GM12878 (cell line): ENCODE results near the gene LNX2. TPM values are rescaled to one million over a fixed set of nuclear protein-coding genes. Genes with fewer than 3 reads are reported as not detected.

Experiments used
- ATAC-seq: fragments of 200-7000 bp; cut with Tn5 transposase; 3 replicates; pipeline ENCODE4 v1.9.1; 2020; ENCODE audit warnings: mild to moderate bottlenecking, moderate library complexity
- BruUV-seq: library from RNA; stranded (reverse); fragments of 400-500 nt; replicated peaks from 2 replicates; lab custom pipeline; 2021; lab: Mats Ljungman, UMichigan
- CTCF ChIA-PET: fragments of 300-600 bp; sonication (Branson Sonifier 250); formaldehyde crosslinking; extraction: SDS; loops from one replicate; lab custom pipeline; 2021; ENCODE audit warnings: inconsistent platforms; lab: Yijun Ruan, JAX
- POLR2A ChIA-PET: fragments of 350-600 bp; formaldehyde crosslinking; extraction: SDS; loops from one replicate; lab custom pipeline; 2021; ENCODE audit warnings: inconsistent platforms; lab: Charles Lee
- RAD21 ChIA-PET: fragments of 300-600 bp; sonication (Branson Sonifier 250); formaldehyde crosslinking; loops from one replicate; lab custom pipeline; 2023; ENCODE audit warnings: antibody characterized with exemption; ENCODE audit not compliant: unreplicated experiment; lab: Charles Lee
- SMC1A ChIA-PET: fragments of 300-600 bp; sonication (Branson Sonifier 250); formaldehyde crosslinking; loops from one replicate; lab custom pipeline; 2023; ENCODE audit not compliant: unreplicated experiment, uncharacterized antibody; lab: Charles Lee
- DNase-seq: peaks from one replicate; pipeline ENCODE4 v3.0.0-alpha.2; 2011; ENCODE audit warnings: low read depth, low spot score
- FAIRE-seq: peaks from 3 replicates; lab custom pipeline; 2011; peaks lifted over from hg19 to GRCh38; lab: Jason Lieb, UNC
- H2AFZ ChIP-seq: 2 replicates; pipeline ENCODE4 v1.6.0; 2011; ENCODE audit warnings: low read depth, low read length, control low read depth; ENCODE audit not compliant: control insufficient read depth
- H3K27ac ChIP-seq: 2 replicates; pipeline ENCODE4 v1.5.1; 2011; ENCODE audit warnings: control low read depth; ENCODE audit not compliant: control insufficient read depth, insufficient read depth
- H3K27me3 ChIP-seq, 2 experiments: replicated peaks in 1 of 2; 2 replicates each; pipeline versions ENCODE4 v1.6.0 to v1.6.1; 2011; ENCODE audit warnings: low read length in 1 of 2; ENCODE audit not compliant: control insufficient read depth in 2 of 2, insufficient read depth in 2 of 2
- H3K36me3 ChIP-seq, 2 experiments: 2 replicates each; pipeline ENCODE4 v1.5.1; 2011; ENCODE audit warnings: low read length in 1 of 2; ENCODE audit not compliant: control insufficient read depth in 2 of 2, insufficient read depth in 2 of 2
- H3K4me1 ChIP-seq: 2 replicates; pipeline ENCODE4 v1.6.1; 2011; ENCODE audit warnings: mild to moderate bottlenecking, low read length, moderate library complexity, mixed read lengths; ENCODE audit not compliant: control insufficient read depth, insufficient read depth
- H3K4me2 ChIP-seq: 2 replicates; pipeline ENCODE4 v1.6.0; 2011; ENCODE audit warnings: control low read depth; ENCODE audit not compliant: control insufficient read depth, insufficient read depth
- H3K4me3 ChIP-seq: fragments of 200-600 bp; sonication (generic); 2 replicates; pipeline ENCODE4 v1.5.1; 2016
- H3K79me2 ChIP-seq: 2 replicates; pipeline ENCODE4 v1.6.0; 2011; ENCODE audit warnings: low read length; ENCODE audit not compliant: control insufficient read depth, insufficient read depth
- H3K9ac ChIP-seq: 2 replicates; pipeline ENCODE4 v1.8.0; 2011; ENCODE audit warnings: low read length, control low read depth, mixed read lengths; ENCODE audit not compliant: control insufficient read depth, insufficient read depth
- H3K9me3 ChIP-seq: replicated peaks from 3 replicates; pipeline ENCODE4 v1.5.1; 2011; ENCODE audit warnings: mild to moderate bottlenecking, low read length; ENCODE audit not compliant: control insufficient read depth, insufficient read depth
- H4K20me1 ChIP-seq: 2 replicates; pipeline ENCODE4 v1.6.0; 2011; ENCODE audit not compliant: control insufficient read depth, insufficient read depth
- BCL11A ChIP-seq: IDR thresholded peaks from 2 replicates; pipeline ENCODE4 v1.6.1; 2011; ENCODE audit warnings: low read depth, low read length
- CHD1 ChIP-seq: IDR thresholded peaks from 2 replicates; pipeline ENCODE4 v1.6.1; 2012; ENCODE audit warnings: low read depth, low read length, improper control_type of control experiment
- CHD2 ChIP-seq: IDR thresholded peaks from 2 replicates; pipeline ENCODE4 v1.6.1; 2011; ENCODE audit warnings: low read depth, low read length, improper control_type of control experiment, borderline replicate concordance
- EGR1 ChIP-seq, 2 experiments: IDR thresholded peaks; 1 replicate in 1 of 2; 2 replicates in 1 of 2; pipeline ENCODE4 v1.6.1; 2011 to 2012; ENCODE audit warnings: low read depth in 2 of 2, low read length in 2 of 2, borderline replicate concordance in 1 of 2, mild to moderate bottlenecking in 1 of 2, moderate library complexity in 1 of 2
- EZH2 ChIP-seq: IDR thresholded peaks from 2 replicates; pipeline ENCODE4 v1.6.1; 2012; ENCODE audit warnings: low read depth, mild to moderate bottlenecking, control low read depth, inconsistent platforms, low read length, borderline replicate concordance; ENCODE audit not compliant: control insufficient read depth
- HDGF ChIP-seq: fragments of 450-650 bp; IDR thresholded peaks from 2 replicates; pipeline ENCODE4 v1.6.1; 2016; ENCODE audit warnings: antibody characterized with exemption
- MTA2 ChIP-seq: fragments of 450-650 bp; IDR thresholded peaks from 2 replicates; pipeline ENCODE4 v1.6.1; 2016; ENCODE audit warnings: low read depth, mild to moderate bottlenecking, moderate library complexity
- MYC ChIP-seq: IDR thresholded peaks from 2 replicates; pipeline ENCODE4 v1.6.1; 2011; ENCODE audit warnings: mild to moderate bottlenecking, low read length, moderate library complexity, inconsistent platforms; ENCODE audit not compliant: insufficient read depth, insufficient replicate concordance, insufficient read length, severe bottlenecking
- NR2C2 ChIP-seq: IDR thresholded peaks from 2 replicates; pipeline ENCODE4 v1.6.1; 2011; ENCODE audit warnings: borderline replicate concordance, low read depth; ENCODE audit not compliant: control insufficient read depth, insufficient read length
- RAD21 ChIP-seq: IDR thresholded peaks from 2 replicates; pipeline ENCODE4 v1.6.1; 2011; ENCODE audit warnings: mild to moderate bottlenecking, low read depth, low read length, moderate library complexity; ENCODE audit not compliant: insufficient read depth
- SP1 ChIP-seq: IDR thresholded peaks from one replicate; pipeline ENCODE4 v1.6.1; 2011; ENCODE audit warnings: low read depth, low read length
- WGBS: methylation state at CpG from one replicate; pipeline ENCODE4 v1.1.6; 2016; ENCODE audit warnings: low lambda C conversion rate; ENCODE audit not compliant: insufficient replicate concordance, insufficient coverage; ENCODE audit errors: missing lambda C conversion rate; 5-methylcytosine and 5-hydroxymethylcytosine counted together
- in situ Hi-C: fragments of 300-500 bp; cut with MboI; formaldehyde crosslinking; loops from 9 replicates; pipeline ENCODE4 v1.14.3; 2018; ENCODE audit warnings: mixed read lengths
- intact Hi-C: fragments of 100-400 bp; cut with micrococcal nuclease; formaldehyde crosslinking; loops from one replicate; pipeline ENCODE4 v1.14.2; 2022; ENCODE audit not compliant: unreplicated experiment
- polyA plus RNA-seq, 11 experiments: library from polyadenylated mRNA; depleted of rRNA in 4 of 11; unstranded in 6 of 11; stranded (reverse) in 5 of 11; fragments of >200 nt; fragmentation: Nextera tagmentation in 4 of 11; fragmentation: Illumina TruSeq in 1 of 11; extraction: Ambion mirVana in 4 of 11; extraction: Trizol in 1 of 11; gene quantifications; 1 replicate in 1 of 11; 2 replicates in 10 of 11; pipeline versions ENCODE4 v1.2.1 to v1.2.3, GENCODE V29; 2011 to 2016; ENCODE audit warnings: inconsistent platforms in 2 of 11, missing spikeins in 2 of 11, low read depth in 1 of 11
- total RNA-seq, 4 experiments: library from RNA; depleted of rRNA in 3 of 4; stranded (reverse); fragments of >200 nt in 3 of 4; fragmentation: Illumina TruSeq in 1 of 4; extraction: Trizol in 1 of 4; gene quantifications; 2 replicates each; pipeline versions ENCODE4 v1.2.1 to v1.2.3, GENCODE V29; 2013 to 2021
- TF ChIP-seq, protein P1 (sequence below): fragments of 450-650 bp; IDR thresholded peaks from 2 replicates; pipeline ENCODE4 v1.6.1; 2017; ENCODE audit warnings: mild to moderate bottlenecking, moderate library complexity
- TF ChIP-seq, protein P2 (sequence below): fragments of 450-650 bp; IDR thresholded peaks from 2 replicates; pipeline ENCODE4 v1.6.1; 2016; ENCODE audit warnings: mild to moderate bottlenecking
- TF ChIP-seq, protein P3 (sequence below): fragments of 450-650 bp; IDR thresholded peaks from 2 replicates; pipeline ENCODE4 v1.6.1; 2016; ENCODE audit warnings: mild to moderate bottlenecking

LNX2 gene
- total and polyA plus RNA-seq, 10 of the 15 experiments (the other 5 are each of a cell fraction or from before 2014, with no cell fraction given), result 1.3 to 7.7 (median 4.4) TPM

DNA sequence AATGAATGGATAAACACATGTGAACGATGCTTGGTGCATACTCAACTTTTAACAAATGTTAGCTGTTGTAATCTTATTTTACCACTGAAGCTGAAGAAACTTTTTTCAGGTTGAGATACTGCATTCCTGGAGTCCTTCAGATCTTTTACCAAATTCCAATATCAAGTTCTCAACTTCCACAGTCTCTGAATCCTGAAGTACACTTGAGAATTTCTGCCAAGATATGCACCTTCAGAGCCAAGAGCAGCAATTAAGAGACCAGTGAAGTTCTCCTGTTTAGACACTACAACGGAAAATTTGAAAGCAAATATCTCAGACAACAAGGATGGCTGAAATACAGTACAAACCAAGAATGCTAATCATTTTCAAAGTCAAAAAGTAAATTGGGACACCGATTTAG, 85.3 kb downstream of the LNX2 start:
- H3K9me3 ChIP-seq, result no peaks in the 10 kb centered on the region
- SMC1A ChIA-PET, result interaction anchor here (1.4 to 1.7 kb wide), 2 partner anchors 179 to 291 kb away, joined by 4 to 7 read pairs; no protein-coding TSS in a partner anchor
- no peaks in the 10 kb centered on the region for H3K27me3 ChIP-seq
- 38% methylated on average over 3 of the region's 3 CpGs for WGBS
- FAIRE-seq, result no peak
- no peak overlapping the region for H3K4me3 ChIP-seq
- H3K4me1 ChIP-seq, result no peaks in the 10 kb centered on the region
- H3K27ac ChIP-seq, result no peak overlapping the region
- no peaks in the 10 kb centered on the region for H3K36me3 ChIP-seq
- H3K9ac ChIP-seq, result no peak overlapping the region
- intact Hi-C loops (loop anchor here (10.0 kb wide), 1 partner anchor 160 kb away; no protein-coding TSS in a partner anchor), in situ Hi-C loops (loop anchor here (10.0 kb wide), 1 partner anchor 450 kb away; the partner anchor contains the start of gene URAD)
- no peak overlapping the region for H3K4me2 ChIP-seq
- no peaks in the 10 kb centered on the region for H3K79me2 ChIP-seq
- DNase-seq, result no peak
- ATAC-seq, result no peak
- CTCF ChIA-PET, result interaction anchor here (0.7 to 4.7 kb wide), 4 partner anchors 11 to 292 kb away, joined by 3 to 74 read pairs (median 6); no protein-coding TSS in a partner anchor
- RAD21 ChIA-PET, result interaction anchor here (3.6 kb wide), 1 partner anchor 293 kb away, joined by 46 read pairs; no protein-coding TSS in a partner anchor
- POLR2A ChIA-PET, result no interaction called here
- no TSS peak for BruUV-seq
- no peaks in the 10 kb centered on the region for H4K20me1 ChIP-seq
- no peak overlapping the region for H2AFZ ChIP-seq
- TF ChIP-seq EGR1 (IDR thresholded peaks at IDR 0.05; ENCODE audit: borderline replicate concordance in 1 of 2, low read depth in 2 of 2, low read length in 2 of 2) (no peak), RAD21 (no peak), CHD1 (no peak), HDGF (no peak), MTA2 (no peak), MYC (no peak), NR2C2 (no peak), CHD2 (no peak), EZH2 (no peak), SP1 (no peak), BCL11A (no peak)
- TF ChIP-seq, protein P1, sequence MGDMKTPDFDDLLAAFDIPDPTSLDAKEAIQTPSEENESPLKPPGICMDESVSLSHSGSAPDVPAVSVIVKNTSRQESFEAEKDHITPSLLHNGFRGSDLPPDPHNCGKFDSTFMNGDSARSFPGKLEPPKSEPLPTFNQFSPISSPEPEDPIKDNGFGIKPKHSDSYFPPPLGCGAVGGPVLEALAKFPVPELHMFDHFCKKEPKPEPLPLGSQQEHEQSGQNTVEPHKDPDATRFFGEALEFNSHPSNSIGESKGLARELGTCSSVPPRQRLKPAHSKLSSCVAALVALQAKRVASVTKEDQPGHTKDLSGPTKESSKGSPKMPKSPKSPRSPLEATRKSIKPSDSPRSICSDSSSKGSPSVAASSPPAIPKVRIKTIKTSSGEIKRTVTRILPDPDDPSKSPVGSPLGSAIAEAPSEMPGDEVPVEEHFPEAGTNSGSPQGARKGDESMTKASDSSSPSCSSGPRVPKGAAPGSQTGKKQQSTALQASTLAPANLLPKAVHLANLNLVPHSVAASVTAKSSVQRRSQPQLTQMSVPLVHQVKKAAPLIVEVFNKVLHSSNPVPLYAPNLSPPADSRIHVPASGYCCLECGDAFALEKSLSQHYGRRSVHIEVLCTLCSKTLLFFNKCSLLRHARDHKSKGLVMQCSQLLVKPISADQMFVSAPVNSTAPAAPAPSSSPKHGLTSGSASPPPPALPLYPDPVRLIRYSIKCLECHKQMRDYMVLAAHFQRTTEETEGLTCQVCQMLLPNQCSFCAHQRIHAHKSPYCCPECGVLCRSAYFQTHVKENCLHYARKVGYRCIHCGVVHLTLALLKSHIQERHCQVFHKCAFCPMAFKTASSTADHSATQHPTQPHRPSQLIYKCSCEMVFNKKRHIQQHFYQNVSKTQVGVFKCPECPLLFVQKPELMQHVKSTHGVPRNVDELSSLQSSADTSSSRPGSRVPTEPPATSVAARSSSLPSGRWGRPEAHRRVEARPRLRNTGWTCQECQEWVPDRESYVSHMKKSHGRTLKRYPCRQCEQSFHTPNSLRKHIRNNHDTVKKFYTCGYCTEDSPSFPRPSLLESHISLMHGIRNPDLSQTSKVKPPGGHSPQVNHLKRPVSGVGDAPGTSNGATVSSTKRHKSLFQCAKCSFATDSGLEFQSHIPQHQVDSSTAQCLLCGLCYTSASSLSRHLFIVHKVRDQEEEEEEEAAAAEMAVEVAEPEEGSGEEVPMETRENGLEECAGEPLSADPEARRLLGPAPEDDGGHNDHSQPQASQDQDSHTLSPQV, result no peak
- TF ChIP-seq, protein P2, sequence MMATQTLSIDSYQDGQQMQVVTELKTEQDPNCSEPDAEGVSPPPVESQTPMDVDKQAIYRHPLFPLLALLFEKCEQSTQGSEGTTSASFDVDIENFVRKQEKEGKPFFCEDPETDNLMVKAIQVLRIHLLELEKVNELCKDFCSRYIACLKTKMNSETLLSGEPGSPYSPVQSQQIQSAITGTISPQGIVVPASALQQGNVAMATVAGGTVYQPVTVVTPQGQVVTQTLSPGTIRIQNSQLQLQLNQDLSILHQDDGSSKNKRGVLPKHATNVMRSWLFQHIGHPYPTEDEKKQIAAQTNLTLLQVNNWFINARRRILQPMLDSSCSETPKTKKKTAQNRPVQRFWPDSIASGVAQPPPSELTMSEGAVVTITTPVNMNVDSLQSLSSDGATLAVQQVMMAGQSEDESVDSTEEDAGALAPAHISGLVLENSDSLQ, result no peak
- TF ChIP-seq, protein P3, sequence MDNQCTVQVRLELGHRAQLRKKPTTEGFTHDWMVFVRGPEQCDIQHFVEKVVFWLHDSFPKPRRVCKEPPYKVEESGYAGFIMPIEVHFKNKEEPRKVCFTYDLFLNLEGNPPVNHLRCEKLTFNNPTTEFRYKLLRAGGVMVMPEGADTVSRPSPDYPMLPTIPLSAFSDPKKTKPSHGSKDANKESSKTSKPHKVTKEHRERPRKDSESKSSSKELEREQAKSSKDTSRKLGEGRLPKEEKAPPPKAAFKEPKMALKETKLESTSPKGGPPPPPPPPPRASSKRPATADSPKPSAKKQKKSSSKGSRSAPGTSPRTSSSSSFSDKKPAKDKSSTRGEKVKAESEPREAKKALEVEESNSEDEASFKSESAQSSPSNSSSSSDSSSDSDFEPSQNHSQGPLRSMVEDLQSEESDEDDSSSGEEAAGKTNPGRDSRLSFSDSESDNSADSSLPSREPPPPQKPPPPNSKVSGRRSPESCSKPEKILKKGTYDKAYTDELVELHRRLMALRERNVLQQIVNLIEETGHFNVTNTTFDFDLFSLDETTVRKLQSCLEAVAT, result no peak
